Body of pancreas (tissue), 4 donors: ENCODE results near the gene THTPA.

ENCODE experiments used
- POLR2A ChIP-seq, 3 donors: fragments of 450-650 bp; IDR thresholded peaks; one replicate each; pipeline ENCODE4 v1.6.1; 2016; ENCODE audit warnings: antibody characterized with exemption in 3 of 3, mild to moderate bottlenecking in 2 of 3
- TF ChIP-seq, protein P1 (sequence below), 7 experiments: fragments of 450-650 bp in 4 of 7; fragments of 200-600 bp in 3 of 7; sonication (generic) in 3 of 7; IDR thresholded peaks; one replicate each; pipeline ENCODE4 v1.5.1; 2016 to 2019; ENCODE audit warnings: antibody characterized with exemption in 7 of 7

DNA sequence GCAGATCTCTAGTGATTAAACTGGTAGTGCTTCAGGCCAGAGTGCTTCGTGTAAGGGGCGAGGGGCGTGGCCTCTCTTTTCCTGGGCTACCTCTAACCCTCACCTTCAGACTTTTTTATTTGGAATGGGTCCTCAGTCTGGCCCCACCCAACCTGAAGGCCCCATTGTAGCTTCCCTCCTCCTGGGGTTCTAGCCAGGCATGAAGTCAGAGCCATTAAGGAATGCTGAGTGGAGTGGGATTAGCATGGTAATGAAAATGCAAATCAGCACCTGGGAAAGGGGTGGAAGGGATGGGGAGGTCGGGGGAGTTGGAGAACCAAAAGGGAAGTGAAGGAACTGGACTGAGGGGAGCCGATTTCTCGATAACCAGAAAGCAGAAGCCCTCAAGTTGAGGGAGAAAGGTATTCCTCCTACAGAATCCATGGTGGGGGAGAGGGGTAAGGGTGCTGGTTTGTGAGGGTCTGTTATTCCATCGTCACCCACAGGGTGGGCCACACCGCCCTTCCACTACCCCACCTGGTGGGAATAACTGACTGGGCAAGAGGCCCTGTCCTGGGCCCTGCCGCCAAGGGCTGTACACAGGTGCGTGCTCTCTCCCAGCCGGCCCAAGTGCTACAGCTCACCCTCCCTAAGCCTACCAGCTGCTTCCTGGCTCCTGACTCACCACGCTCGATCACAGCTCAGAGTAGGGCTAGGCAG, 18.6 kb upstream of the THTPA start:
- TF ChIP-seq POLR2A (IDR thresholded peaks at IDR 0.05) = no peak
- TF ChIP-seq, protein P1, sequence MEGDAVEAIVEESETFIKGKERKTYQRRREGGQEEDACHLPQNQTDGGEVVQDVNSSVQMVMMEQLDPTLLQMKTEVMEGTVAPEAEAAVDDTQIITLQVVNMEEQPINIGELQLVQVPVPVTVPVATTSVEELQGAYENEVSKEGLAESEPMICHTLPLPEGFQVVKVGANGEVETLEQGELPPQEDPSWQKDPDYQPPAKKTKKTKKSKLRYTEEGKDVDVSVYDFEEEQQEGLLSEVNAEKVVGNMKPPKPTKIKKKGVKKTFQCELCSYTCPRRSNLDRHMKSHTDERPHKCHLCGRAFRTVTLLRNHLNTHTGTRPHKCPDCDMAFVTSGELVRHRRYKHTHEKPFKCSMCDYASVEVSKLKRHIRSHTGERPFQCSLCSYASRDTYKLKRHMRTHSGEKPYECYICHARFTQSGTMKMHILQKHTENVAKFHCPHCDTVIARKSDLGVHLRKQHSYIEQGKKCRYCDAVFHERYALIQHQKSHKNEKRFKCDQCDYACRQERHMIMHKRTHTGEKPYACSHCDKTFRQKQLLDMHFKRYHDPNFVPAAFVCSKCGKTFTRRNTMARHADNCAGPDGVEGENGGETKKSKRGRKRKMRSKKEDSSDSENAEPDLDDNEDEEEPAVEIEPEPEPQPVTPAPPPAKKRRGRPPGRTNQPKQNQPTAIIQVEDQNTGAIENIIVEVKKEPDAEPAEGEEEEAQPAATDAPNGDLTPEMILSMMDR (IDR thresholded peaks at IDR 0.05) = no peak
